Heart left ventricle (tissue), 13 donors: ENCODE results near the gene CEP164.

ENCODE experiments used
- CTCF ChIP-seq, 12 donors: fragments of 200-600 bp; sonication (generic) in 4 of 12; IDR thresholded peaks; one replicate each; pipeline versions ENCODE4 v1.5.0 to v1.8.0; 2018 to 2022; ENCODE audit warnings: antibody characterized with exemption in 12 of 12, mild to moderate bottlenecking in 5 of 12
- POLR2A ChIP-seq, 2 donors: fragments of 450-650 bp; IDR thresholded peaks; one replicate each; pipeline ENCODE4 v1.6.1; 2017; ENCODE audit warnings: antibody characterized with exemption in 2 of 2, mild to moderate bottlenecking in 2 of 2, moderate library complexity in 2 of 2
- donor health status: ischemic (EF 13 %, LVEDD 7.1; RV severe dilation, severe dysfunction).
- donor health status: DM: no; HTN: yes; CAD: no.
- donor health status: DM: no; HTN: no; CAD: no.
- donor health status: ischemic (EF 25% LVEDD 6.9; RV normal size, moderate dysfunction).
- donor health status: ischemic (EF 25% LVEDD 5.7; RV mildly dilated, moderate dysfunction).
- donor health status: ischemic (EF 35%, LVEDD 5.7; RV mildly dilated, moderate dysfunction).
- donor health status: nonischemic (EF 11% LVEDD 7.7; RV severe dilation, severe dysfunction).
- donor health status: DM: yes; HTN: yes; CAD: no.
- donor health status: PGD.
- donor health status: ischemic (EF 29% LVEDD 5.4; RV normal size, mild dysfunction).
- donor health status: nonischemic (EF 23%, LVEDD 6.1; RV moderate dilation, normal function).

- TF ChIP-seq CTCF (IDR thresholded peaks at IDR 0.05) (no peak), POLR2A (IDR thresholded peaks at IDR 0.05) (no peak)
Observed at GRCh38 chr11:117425679-117426296, 98.1 kb downstream of the CEP164 start.
